CD4-positive, alpha-beta memory T cell (primary cell): ENCODE data around the gene PCSK4. TPM values are rescaled to one million over a fixed set of nuclear protein-coding genes. Genes with fewer than 3 reads are reported as not detected.
A peak's percentile ranks its signal among the peaks of the same experiment; 100 is the strongest.

ENCODE experiments used
- CTCF ChIA-PET: fragments of 350-600 bp; sonication (Branson Sonifier 250); formaldehyde crosslinking; loops from one replicate; lab custom pipeline; 2021; ENCODE audit warnings: inconsistent platforms; ENCODE audit not compliant: partially characterized antibody; lab: Charles Lee
- POLR2A ChIA-PET: fragments of 350-600 bp; sonication (Branson Sonifier 250); formaldehyde crosslinking; loops from one replicate; lab custom pipeline; 2021; ENCODE audit not compliant: partially characterized antibody; lab: Charles Lee
- DNase-seq, 5 donors: peaks; one replicate each; pipeline versions ENCODE4 v3.0.0 to v3.0.0-alpha.2; 2020 to 2022; ENCODE audit warnings: mixed read lengths in 1 of 5
- H3K27ac ChIP-seq: one replicate; pipeline ENCODE4 v1.7.0; 2013; ENCODE audit warnings: low read depth, low read length
- H3K27me3 ChIP-seq: 2 replicates; pipeline ENCODE4 v1.7.0; 2013; ENCODE audit warnings: mild to moderate bottlenecking, low read length, moderate library complexity; ENCODE audit not compliant: insufficient read depth
- H3K36me3 ChIP-seq: 2 replicates; pipeline ENCODE4 v1.7.0; 2013; ENCODE audit warnings: mild to moderate bottlenecking, low read length, moderate library complexity; ENCODE audit not compliant: insufficient read depth
- H3K4me1 ChIP-seq: 2 replicates; pipeline ENCODE4 v1.7.0; 2013; ENCODE audit warnings: mild to moderate bottlenecking, low read length, moderate library complexity; ENCODE audit not compliant: insufficient read depth
- H3K4me3 ChIP-seq, 2 donors: one replicate each; pipeline ENCODE4 v1.7.0; 2013; ENCODE audit warnings: low read length in 2 of 2, mild to moderate bottlenecking in 1 of 2
- H3K9me3 ChIP-seq, 2 donors: one replicate each; pipeline ENCODE4 v1.7.0; 2013; ENCODE audit warnings: low read length in 2 of 2, control low read depth in 1 of 2; ENCODE audit not compliant: control insufficient read depth in 1 of 2
- H3K27ac Mint-ChIP-seq, 7 donors: one replicate each; pipeline ENCODE4 v1.8.0; 2020 to 2021; ENCODE audit warnings: mixed read lengths in 7 of 7, mild to moderate bottlenecking in 6 of 7, inconsistent platforms in 3 of 7, moderate library complexity in 3 of 7
- H3K27me3 Mint-ChIP-seq, 2 donors: one replicate each; pipeline ENCODE4 v1.8.0; 2020 to 2021; ENCODE audit warnings: mixed read lengths in 2 of 2
- H3K36me3 Mint-ChIP-seq, 2 donors: one replicate each; pipeline ENCODE4 v1.8.0; 2020 to 2021; ENCODE audit warnings: mixed read lengths in 2 of 2, inconsistent platforms in 1 of 2, mild to moderate bottlenecking in 1 of 2
- H3K4me1 Mint-ChIP-seq, 4 donors: one replicate each; pipeline ENCODE4 v1.8.0; 2020 to 2021; ENCODE audit warnings: mixed read lengths in 4 of 4, mild to moderate bottlenecking in 1 of 4
- H3K4me3 Mint-ChIP-seq, 8 donors: one replicate each; pipeline ENCODE4 v1.8.0; 2020 to 2021; ENCODE audit warnings: mixed read lengths in 8 of 8, mild to moderate bottlenecking in 7 of 8, moderate library complexity in 6 of 8, inconsistent platforms in 3 of 8
- H3K9me3 Mint-ChIP-seq, 8 donors: one replicate each; pipeline ENCODE4 v1.8.0; 2020 to 2021; ENCODE audit warnings: mixed read lengths in 8 of 8, mild to moderate bottlenecking in 5 of 8, inconsistent platforms in 3 of 8, moderate library complexity in 1 of 8
- intact Hi-C: fragments of 100-400 bp; cut with micrococcal nuclease; formaldehyde crosslinking; loops from one replicate; pipeline ENCODE4 v1.15.1; 2023
- polyA plus RNA-seq, 2 donors: library from polyadenylated mRNA; unstranded; fragments of 300-500 nt; fragmentation: Illumina TruSeq; gene quantifications; one replicate each; pipeline ENCODE4 v1.2.3, GENCODE V29; 2021
- total RNA-seq, 2 experiments: library from RNA; stranded (reverse); gene quantifications; one replicate each; pipeline ENCODE4 v1.2.3, GENCODE V29; 2021

PCSK4 gene
- total and polyA plus RNA-seq, 4 experiments from 2014 or later = 3.1 to 3.7 TPM; not detected in 2

DNA sequence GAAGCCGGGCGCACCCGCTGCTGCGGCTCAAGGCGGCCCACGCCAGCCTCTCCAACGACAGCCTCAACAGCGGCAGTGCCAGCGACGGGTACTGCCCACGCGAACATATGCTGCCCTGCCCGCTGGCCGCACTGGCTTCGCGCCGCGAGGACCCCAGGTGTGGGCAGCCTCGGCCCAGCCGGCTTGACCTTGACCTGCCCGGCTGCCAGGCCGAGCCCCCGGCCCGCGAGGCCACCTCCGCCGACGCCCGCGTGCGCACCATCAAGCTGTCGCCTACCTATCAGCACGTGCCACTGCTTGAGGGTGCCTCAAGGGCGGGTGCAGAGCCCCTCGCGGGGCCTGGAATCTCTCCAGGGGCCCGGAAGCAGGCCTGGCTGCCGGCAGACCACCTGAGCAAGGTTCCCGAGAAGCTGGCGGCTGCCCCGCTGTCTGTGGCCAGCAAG lies 24.1 kb downstream of the PCSK4 start:
- Mint-ChIP-seq H3K9me3 (no peaks in the 10 kb centered on the region), H3K27me3 (no peaks in the 10 kb centered on the region), H3K4me1 (peaks cover 0 to 4% (median 1%) of the 10 kb centered on the region in 4 donors), H3K4me3 (no peak overlapping the region), H3K36me3 (no peaks in the 10 kb centered on the region), H3K27ac (no peak overlapping the region)
- peaks cover 43% of the 10 kb centered on the region for H3K4me1 ChIP-seq
- intact Hi-C loops = no loop called here
- H3K36me3 ChIP-seq = no peaks in the 10 kb centered on the region
- no peak overlapping the region for H3K27ac ChIP-seq
- POLR2A ChIA-PET = interaction anchor here (1.3 kb wide), 1 partner anchor 10 kb away, joined by 4 read pairs; no protein-coding TSS in a partner anchor
- CTCF ChIA-PET = interaction anchor here (0.8 to 1.2 kb wide), 3 partner anchors 13 to 29 kb away, joined by 3 read pairs; no protein-coding TSS in a partner anchor
- H3K27me3 ChIP-seq = no peaks in the 10 kb centered on the region
- H3K9me3 ChIP-seq = no peaks in the 10 kb centered on the region
- DNase-seq = no peak
- no peak overlapping the region for H3K4me3 ChIP-seq

- Histone ChIP-seq H3K4me3 (no peak overlapping the region), H3K36me3 (no peaks in the 10 kb centered on the region), H3K27me3 (no peaks in the 10 kb centered on the region), H3K4me1 (peaks cover 39% of the 10 kb centered on the region), H3K27ac (no peak overlapping the region), H3K9me3 (no peaks in the 10 kb centered on the region)
- DNase-seq = peak in 1 of 5 donors; percentile 31
- H3K4me1 Mint-ChIP-seq = peaks cover 0 to 3% (median 0%) of the 10 kb centered on the region in 4 donors
- ChIA-PET POLR2A (interaction anchor here (1.3 kb wide), 1 partner anchor 10 kb away, joined by 4 read pairs; no protein-coding TSS in a partner anchor), CTCF (interaction anchor here (0.7 to 1.2 kb wide), 4 partner anchors 13 to 40 kb away, joined by 3 read pairs; no protein-coding TSS in a partner anchor)
- no peaks in the 10 kb centered on the region for H3K27me3 Mint-ChIP-seq
- H3K9me3 Mint-ChIP-seq = no peaks in the 10 kb centered on the region
- H3K36me3 Mint-ChIP-seq = no peaks in the 10 kb centered on the region
- no peak overlapping the region for H3K27ac Mint-ChIP-seq
- H3K4me3 Mint-ChIP-seq = no peak overlapping the region
- intact Hi-C loops = no loop called here
Measured at GRCh38 chr19:1465191-1466016, 24.7 kb downstream of the PCSK4 start.

DNA sequence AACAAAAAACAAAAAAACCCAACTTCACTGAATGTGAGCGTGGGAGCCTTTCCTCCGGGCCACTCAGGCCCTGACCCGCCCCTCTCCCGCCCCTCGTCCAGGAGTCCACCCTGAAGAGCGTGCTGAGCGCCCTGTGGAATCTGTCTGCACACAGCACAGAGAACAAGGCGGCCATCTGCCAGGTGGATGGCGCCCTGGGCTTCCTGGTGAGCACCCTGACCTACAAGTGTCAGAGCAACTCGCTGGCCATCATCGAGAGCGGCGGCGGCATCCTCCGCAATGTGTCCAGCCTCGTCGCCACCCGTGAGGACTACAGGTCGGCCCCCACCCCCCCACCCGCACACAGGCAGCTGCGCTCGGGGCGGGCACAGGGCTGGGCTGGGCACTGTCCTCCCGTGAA lies 28.3 kb downstream of the PCSK4 start:
- H3K4me3 Mint-ChIP-seq = no peak overlapping the region
- ChIA-PET CTCF (no interaction called here), POLR2A (no interaction called here)
- Histone ChIP-seq H3K4me1 (peaks cover 13% of the 10 kb centered on the region), H3K36me3 (no peaks in the 10 kb centered on the region), H3K4me3 (no peak overlapping the region), H3K27ac (no peak overlapping the region), H3K9me3 (no peaks in the 10 kb centered on the region), H3K27me3 (no peaks in the 10 kb centered on the region)
- H3K4me1 Mint-ChIP-seq = no peaks in the 10 kb centered on the region
- H3K27me3 Mint-ChIP-seq = peaks cover 4 to 11% of the 10 kb centered on the region in 2 donors
- DNase-seq = no peak
- no peaks in the 10 kb centered on the region for H3K9me3 Mint-ChIP-seq
- H3K27ac Mint-ChIP-seq = no peak overlapping the region
- intact Hi-C loops = no loop called here
- H3K36me3 Mint-ChIP-seq = no peaks in the 10 kb centered on the region

GRCh38 chr19:1460033-1460995 lies 29.8 kb downstream of the PCSK4 start:
- CTCF ChIA-PET = no interaction called here
- peaks cover 0 to 2% (median 0%) of the 10 kb centered on the region in 8 donors for H3K9me3 Mint-ChIP-seq
- no peak for DNase-seq

GRCh38 chr19:1459479-1459878 lies 30.7 kb downstream of the PCSK4 start:
- no peak overlapping the region for H3K4me3 ChIP-seq
- Mint-ChIP-seq H3K27ac (peak overlapping the region in 1 of 7 donors; percentile 59), H3K4me3 (no peak overlapping the region), H3K36me3 (no peaks in the 10 kb centered on the region), H3K4me1 (peaks cover 2 to 12% (median 6%) of the 10 kb centered on the region in 4 donors), H3K27me3 (peaks cover 9 to 22% of the 10 kb centered on the region in 2 donors), H3K9me3 (peaks cover 0 to 2% (median 0%) of the 10 kb centered on the region in 8 donors)
- H3K4me1 ChIP-seq = peaks cover 17% of the 10 kb centered on the region
- DNase-seq = no peak
- no peaks in the 10 kb centered on the region for H3K27me3 ChIP-seq
- CTCF ChIA-PET = no interaction called here
- intact Hi-C loops = no loop called here
- no peak overlapping the region for H3K27ac ChIP-seq
- POLR2A ChIA-PET = no interaction called here
- no peaks in the 10 kb centered on the region for H3K9me3 ChIP-seq
- no peaks in the 10 kb centered on the region for H3K36me3 ChIP-seq

More at GRCh38 chr19:1460033-1460995, 29.8 kb downstream of the PCSK4 start:
- Histone ChIP-seq H3K36me3 (no peaks in the 10 kb centered on the region), H3K27ac (no peak overlapping the region), H3K4me1 (peaks cover 13% of the 10 kb centered on the region), H3K4me3 (no peak overlapping the region), H3K27me3 (no peaks in the 10 kb centered on the region), H3K9me3 (no peaks in the 10 kb centered on the region)
- Mint-ChIP-seq H3K36me3 (no peaks in the 10 kb centered on the region), H3K27ac (no peak overlapping the region), H3K4me3 (no peak overlapping the region), H3K27me3 (peaks cover 8 to 16% of the 10 kb centered on the region in 2 donors), H3K4me1 (peaks cover 0 to 6% (median 5%) of the 10 kb centered on the region in 4 donors)
- POLR2A ChIA-PET = no interaction called here
- intact Hi-C loops = no loop called here

DNA sequence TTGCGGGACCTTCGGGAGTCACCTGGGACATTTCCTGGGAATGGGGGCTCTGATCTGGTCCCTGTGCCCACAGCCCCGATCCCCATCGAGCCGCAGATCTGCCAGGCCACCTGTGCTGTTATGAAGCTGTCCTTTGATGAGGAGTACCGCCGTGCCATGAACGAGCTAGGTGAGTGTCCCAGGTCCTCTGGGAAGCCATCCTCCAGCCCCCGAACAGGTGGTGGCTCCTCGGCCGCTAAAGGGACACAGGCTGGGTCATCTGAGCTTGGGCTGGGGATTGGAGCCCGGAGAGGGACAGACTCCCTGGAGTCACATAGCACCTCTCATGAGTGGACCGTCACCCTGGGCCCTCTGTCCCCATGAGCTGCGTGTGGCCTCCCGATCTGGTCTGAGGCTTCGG lies 32.3 kb downstream of the PCSK4 start:
- Mint-ChIP-seq H3K36me3 (no peaks in the 10 kb centered on the region), H3K27ac (no peak overlapping the region), H3K4me1 (peaks cover 2 to 12% (median 7%) of the 10 kb centered on the region in 4 donors), H3K27me3 (peaks cover 13 to 27% of the 10 kb centered on the region in 2 donors), H3K9me3 (peaks cover 0 to 2% (median 0%) of the 10 kb centered on the region in 8 donors), H3K4me3 (no peak overlapping the region)
- intact Hi-C loops = no loop called here
- CTCF ChIA-PET = no interaction called here
- Histone ChIP-seq H3K4me1 (peaks cover 17% of the 10 kb centered on the region), H3K27me3 (no peaks in the 10 kb centered on the region), H3K9me3 (no peaks in the 10 kb centered on the region), H3K27ac (no peak overlapping the region), H3K36me3 (no peaks in the 10 kb centered on the region), H3K4me3 (no peak overlapping the region)
- POLR2A ChIA-PET = no interaction called here
- no peak for DNase-seq
